ENCODE data around the gene RAB24.

DNA sequence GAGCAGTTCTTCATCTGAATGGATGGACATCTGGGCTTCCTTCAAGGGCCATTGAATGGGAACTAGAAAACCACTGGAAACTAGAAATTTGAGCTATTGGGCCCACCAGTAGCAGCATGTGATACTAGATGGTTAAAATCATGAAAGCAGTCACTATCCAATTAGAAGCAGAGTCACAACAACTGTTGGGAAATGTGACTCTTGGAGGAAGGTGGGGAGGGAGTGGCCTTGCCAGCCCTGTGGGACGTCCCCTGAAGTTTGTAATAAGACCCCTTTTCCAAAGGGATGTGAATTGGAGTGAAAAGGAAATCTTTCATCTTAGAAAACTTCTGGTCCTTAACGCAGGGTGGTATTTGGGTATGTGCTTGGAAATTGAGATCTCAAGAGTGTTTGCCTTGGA, 5.6 kb downstream of the RAB24 start:
- TF ChIP-seq POLR2A (IDR thresholded peaks at IDR 0.05) = no peak
- TF ChIP-seq, protein P1, sequence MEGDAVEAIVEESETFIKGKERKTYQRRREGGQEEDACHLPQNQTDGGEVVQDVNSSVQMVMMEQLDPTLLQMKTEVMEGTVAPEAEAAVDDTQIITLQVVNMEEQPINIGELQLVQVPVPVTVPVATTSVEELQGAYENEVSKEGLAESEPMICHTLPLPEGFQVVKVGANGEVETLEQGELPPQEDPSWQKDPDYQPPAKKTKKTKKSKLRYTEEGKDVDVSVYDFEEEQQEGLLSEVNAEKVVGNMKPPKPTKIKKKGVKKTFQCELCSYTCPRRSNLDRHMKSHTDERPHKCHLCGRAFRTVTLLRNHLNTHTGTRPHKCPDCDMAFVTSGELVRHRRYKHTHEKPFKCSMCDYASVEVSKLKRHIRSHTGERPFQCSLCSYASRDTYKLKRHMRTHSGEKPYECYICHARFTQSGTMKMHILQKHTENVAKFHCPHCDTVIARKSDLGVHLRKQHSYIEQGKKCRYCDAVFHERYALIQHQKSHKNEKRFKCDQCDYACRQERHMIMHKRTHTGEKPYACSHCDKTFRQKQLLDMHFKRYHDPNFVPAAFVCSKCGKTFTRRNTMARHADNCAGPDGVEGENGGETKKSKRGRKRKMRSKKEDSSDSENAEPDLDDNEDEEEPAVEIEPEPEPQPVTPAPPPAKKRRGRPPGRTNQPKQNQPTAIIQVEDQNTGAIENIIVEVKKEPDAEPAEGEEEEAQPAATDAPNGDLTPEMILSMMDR (IDR thresholded peaks at IDR 0.05) = no peak
